Measurements from ENCODE around the gene AMMECR1.

DNA sequence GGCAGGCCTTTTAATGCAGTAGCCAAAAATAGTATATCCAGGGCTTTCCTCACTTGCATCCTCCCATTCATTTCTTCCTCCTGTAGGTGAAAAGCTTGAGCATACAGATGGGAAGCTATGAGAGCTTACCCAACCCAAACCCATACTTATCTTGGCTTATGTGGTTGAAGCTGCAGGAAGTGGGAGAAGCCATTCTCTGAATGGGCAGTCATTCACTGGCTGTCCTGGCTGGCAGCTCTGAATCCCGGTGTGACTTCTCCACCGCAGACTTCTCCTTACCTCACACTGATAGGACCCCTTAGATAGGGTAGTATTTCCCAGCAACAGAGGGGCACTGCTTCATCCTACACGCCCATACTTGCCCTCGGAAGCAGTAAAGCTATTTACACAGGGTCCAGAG, 125.4 kb downstream of the AMMECR1 start:
- TF ChIP-seq, protein P1, sequence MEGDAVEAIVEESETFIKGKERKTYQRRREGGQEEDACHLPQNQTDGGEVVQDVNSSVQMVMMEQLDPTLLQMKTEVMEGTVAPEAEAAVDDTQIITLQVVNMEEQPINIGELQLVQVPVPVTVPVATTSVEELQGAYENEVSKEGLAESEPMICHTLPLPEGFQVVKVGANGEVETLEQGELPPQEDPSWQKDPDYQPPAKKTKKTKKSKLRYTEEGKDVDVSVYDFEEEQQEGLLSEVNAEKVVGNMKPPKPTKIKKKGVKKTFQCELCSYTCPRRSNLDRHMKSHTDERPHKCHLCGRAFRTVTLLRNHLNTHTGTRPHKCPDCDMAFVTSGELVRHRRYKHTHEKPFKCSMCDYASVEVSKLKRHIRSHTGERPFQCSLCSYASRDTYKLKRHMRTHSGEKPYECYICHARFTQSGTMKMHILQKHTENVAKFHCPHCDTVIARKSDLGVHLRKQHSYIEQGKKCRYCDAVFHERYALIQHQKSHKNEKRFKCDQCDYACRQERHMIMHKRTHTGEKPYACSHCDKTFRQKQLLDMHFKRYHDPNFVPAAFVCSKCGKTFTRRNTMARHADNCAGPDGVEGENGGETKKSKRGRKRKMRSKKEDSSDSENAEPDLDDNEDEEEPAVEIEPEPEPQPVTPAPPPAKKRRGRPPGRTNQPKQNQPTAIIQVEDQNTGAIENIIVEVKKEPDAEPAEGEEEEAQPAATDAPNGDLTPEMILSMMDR (IDR thresholded peaks at IDR 0.05; ENCODE audit: low read length) = no peak
- TF ChIP-seq EZH2 (IDR thresholded peaks at IDR 0.05; ENCODE audit: borderline replicate concordance, low read length) = no peak
